HCT116 (cell line): ENCODE measurements around the gene ZNF236. TPM values are rescaled to one million over a fixed set of nuclear protein-coding genes. Genes with fewer than 3 reads are reported as not detected.

ENCODE experiments used
- ATAC-seq: fragments of 200-7000 bp; cut with Tn5 transposase; 2 replicates; pipeline ENCODE4 v1.9.1; 2020; ENCODE audit warnings: mild to moderate bottlenecking, moderate library complexity
- BruUV-seq: library from RNA; stranded (reverse); fragments of 400-500 nt; replicated peaks from 2 replicates; lab custom pipeline; 2021; lab: Mats Ljungman, UMichigan
- CTCF ChIA-PET: fragments of 300-600 bp; sonication (Branson Sonifier 250); formaldehyde crosslinking; loops from one replicate; lab custom pipeline; 2021; ENCODE audit warnings: antibody characterized with exemption; lab: Charles Lee
- POLR2A ChIA-PET: fragments of 300-600, 350-600 bp; sonication (Branson Sonifier 250); formaldehyde crosslinking; loops from one replicate; lab custom pipeline; 2021; ENCODE audit warnings: antibody characterized with exemption; lab: Charles Lee
- RAD21 ChIA-PET, 2 experiments: fragments of 300-600 bp; sonication (Branson Sonifier 250); formaldehyde crosslinking; loops; one replicate each; lab custom pipeline; 2023; ENCODE audit warnings: low total read pairs in 2 of 2; ENCODE audit not compliant: uncharacterized antibody in 2 of 2, unreplicated experiment in 2 of 2, low non-redundant PET in 1 of 2; lab: Charles Lee
- DNase-seq: peaks from one replicate; pipeline ENCODE4 v3.0.0-alpha.2; 2010; ENCODE audit warnings: low read depth, low spot score
- H2AFZ ChIP-seq: fragments of 200-600 bp; shearing (Covaris generic), sonication (generic); 2 replicates; pipeline ENCODE4 v1.6.1; 2017; ENCODE audit warnings: low read depth, mixed run types, mixed read lengths, antibody characterized with exemption, low read length; ENCODE audit not compliant: poor library complexity, severe bottlenecking
- H3K27ac ChIP-seq: 2 replicates; pipeline ENCODE4 v1.5.1; 2012; ENCODE audit warnings: low read depth, low read length
- H3K27me3 ChIP-seq: fragments of 200-600 bp; sonication (generic); 2 replicates; pipeline ENCODE4 v1.6.1; 2016; ENCODE audit warnings: mixed run types, low read length, mixed read lengths; ENCODE audit not compliant: insufficient read depth
- H3K36me3 ChIP-seq, 2 experiments: fragments of 200-500 bp in 1 of 2; fragments of 200-600 bp in 1 of 2; sonication (Bioruptor generic) in 1 of 2; sonication (generic) in 1 of 2; 2 replicates each; pipeline versions ENCODE4 v1.5.1 to v1.6.1; 2014 to 2016; ENCODE audit warnings: low read length in 2 of 2, inconsistent platforms in 1 of 2, mixed read lengths in 1 of 2, mixed run types in 1 of 2; ENCODE audit not compliant: insufficient read depth in 2 of 2, control insufficient read depth in 1 of 2
- H3K4me1 ChIP-seq, 2 experiments: fragments of 200-600 bp in 1 of 2; sonication (generic) in 1 of 2; 2 replicates each; pipeline versions ENCODE4 v1.5.1 to v1.6.1; 2012 to 2017; ENCODE audit warnings: low read length in 2 of 2, inconsistent platforms in 1 of 2, mild to moderate bottlenecking in 1 of 2, mixed read lengths in 1 of 2, mixed run types in 1 of 2, moderate library complexity in 1 of 2; ENCODE audit not compliant: insufficient read depth in 2 of 2, control insufficient read depth in 1 of 2
- H3K4me2 ChIP-seq: fragments of 200-600 bp; sonication (generic); 2 replicates; pipeline ENCODE4 v1.6.1; 2017; ENCODE audit warnings: mixed run types, low read length, mixed read lengths
- H3K4me3 ChIP-seq, 2 experiments: fragments of 200-600 bp in 1 of 2; sonication (generic) in 1 of 2; replicated peaks in 1 of 2; 2 replicates each; pipeline ENCODE4 v1.5.1; 2011 to 2016; ENCODE audit warnings: low read length in 2 of 2, control low read depth in 1 of 2, low read depth in 1 of 2, mild to moderate bottlenecking in 1 of 2, mixed read lengths in 1 of 2, mixed run types in 1 of 2
- H3K79me2 ChIP-seq: fragments of 200-600 bp; sonication (generic); 2 replicates; pipeline ENCODE4 v1.6.1; 2017; ENCODE audit warnings: mild to moderate bottlenecking, mixed run types, low read length, moderate library complexity, mixed read lengths; ENCODE audit not compliant: insufficient read depth
- H3K9ac ChIP-seq: fragments of 200-600 bp; sonication (generic); 2 replicates; pipeline ENCODE4 v1.6.1; 2016; ENCODE audit warnings: low read length, mixed read lengths
- H3K9me2 ChIP-seq: fragments of 200-600 bp; sonication (generic), shearing (Covaris generic); 2 replicates; pipeline ENCODE4 v1.6.1; 2017; ENCODE audit warnings: mixed run types, mild to moderate bottlenecking, moderate library complexity; ENCODE audit not compliant: insufficient read depth
- H3K9me3 ChIP-seq, 2 experiments: fragments of 200-500 bp in 1 of 2; fragments of 200-600 bp in 1 of 2; sonication (Bioruptor generic) in 1 of 2; sonication (generic) in 1 of 2; 2 replicates each; pipeline ENCODE4 v1.6.1; 2014 to 2017; ENCODE audit warnings: low read length in 2 of 2, mixed read lengths in 2 of 2, inconsistent platforms in 1 of 2, low read depth in 1 of 2, mild to moderate bottlenecking in 1 of 2, mixed run types in 1 of 2, moderate library complexity in 1 of 2; ENCODE audit not compliant: control insufficient read depth in 1 of 2, insufficient read depth in 1 of 2
- H4K20me1 ChIP-seq: fragments of 200-600 bp; sonication (generic), shearing (Covaris generic); 2 replicates; pipeline ENCODE4 v1.6.1; 2017; ENCODE audit warnings: mixed run types, mild to moderate bottlenecking, moderate library complexity; ENCODE audit not compliant: insufficient read depth
- ATF3 ChIP-seq: IDR thresholded peaks from 2 replicates; pipeline ENCODE4 v1.6.1; 2012
- CBX3 ChIP-seq: IDR thresholded peaks from 2 replicates; pipeline ENCODE4 v1.6.1; 2012; ENCODE audit warnings: low read depth
- CEBPB ChIP-seq: IDR thresholded peaks from 2 replicates; pipeline ENCODE4 v1.6.1; 2012; ENCODE audit warnings: low read depth
- CTCF ChIP-seq, 3 experiments: fragments of 200-600 bp in 1 of 3; sonication (generic) in 1 of 3; IDR thresholded peaks in 2 of 3; conservative IDR thresholded peaks in 1 of 3; 2 replicates each; pipeline ENCODE4 v1.5.1; 2012 to 2017; ENCODE audit warnings: low read depth in 2 of 3, low read length in 2 of 3, antibody characterized with exemption in 1 of 3, borderline replicate concordance in 1 of 3, control low read depth in 1 of 3, mild to moderate bottlenecking in 1 of 3, mixed read lengths in 1 of 3, mixed run types in 1 of 3, moderate library complexity in 1 of 3; ENCODE audit not compliant: insufficient read depth in 1 of 3
- ELF1 ChIP-seq: IDR thresholded peaks from 2 replicates; pipeline ENCODE4 v1.6.1; 2012; ENCODE audit warnings: low read depth, borderline replicate concordance
- EZH2 ChIP-seq: fragments of 200-600 bp; sonication (generic); IDR thresholded peaks from 2 replicates; pipeline ENCODE4 v1.6.1; 2017; ENCODE audit warnings: antibody characterized with exemption, mixed run types
- EZH2phosphoT487 ChIP-seq: fragments of 200-600 bp; IDR thresholded peaks from 2 replicates; pipeline ENCODE4 v1.6.1; 2018; ENCODE audit warnings: antibody characterized with exemption, borderline replicate concordance
- JUND ChIP-seq: IDR thresholded peaks from 2 replicates; pipeline ENCODE4 v1.6.1; 2012
- MAX ChIP-seq: IDR thresholded peaks from 2 replicates; pipeline ENCODE4 v1.6.1; 2012
- POLR2AphosphoS5 ChIP-seq: IDR thresholded peaks from 2 replicates; pipeline ENCODE4 v1.6.1; 2011; ENCODE audit warnings: mild to moderate bottlenecking, low read depth, low read length, moderate library complexity
- SP1 ChIP-seq: IDR thresholded peaks from 2 replicates; pipeline ENCODE4 v1.6.1; 2012; ENCODE audit warnings: low read depth
- SRF ChIP-seq: IDR thresholded peaks from 2 replicates; pipeline ENCODE4 v1.6.1; 2012; ENCODE audit warnings: low read depth
- TCF7L2 ChIP-seq: IDR thresholded peaks from 2 replicates; pipeline ENCODE4 v1.7.0; 2011; ENCODE audit warnings: borderline replicate concordance, inconsistent platforms; ENCODE audit not compliant: insufficient read depth, insufficient read length; ENCODE audit errors: extremely low read depth
- YY1 ChIP-seq: IDR thresholded peaks from 2 replicates; pipeline ENCODE4 v1.6.1; 2011; ENCODE audit warnings: low read length, low read depth, moderate library complexity, mild to moderate bottlenecking; ENCODE audit not compliant: insufficient replicate concordance; ENCODE audit errors: extremely low read depth
- ZBTB33 ChIP-seq: IDR thresholded peaks from 2 replicates; pipeline ENCODE4 v1.6.1; 2011; ENCODE audit warnings: mild to moderate bottlenecking, low read length, moderate library complexity; ENCODE audit not compliant: insufficient replicate concordance; ENCODE audit errors: extremely low read depth
- ZFX ChIP-seq: fragments of 450-650 bp; IDR thresholded peaks from 2 replicates; pipeline ENCODE4 v1.6.1; 2017
- ZNF274 ChIP-seq: fragments of 200-500 bp; sonication (Bioruptor generic); IDR thresholded peaks from 2 replicates; pipeline ENCODE4 v1.6.1; 2014; ENCODE audit warnings: mild to moderate bottlenecking, low read depth, low read length, inconsistent platforms
- intact Hi-C: fragments of 100-400 bp; cut with micrococcal nuclease; formaldehyde crosslinking; loops from 2 replicates; pipeline ENCODE4 v1.10.0; 2022
- total RNA-seq: library from RNA; stranded (reverse); gene quantifications from one replicate; pipeline ENCODE4 v1.2.1, GENCODE V29; 2021; ENCODE audit not compliant: unreplicated experiment

Gene ZNF236
- total RNA-seq, 1 experiment from 2014 or later = 15.0 TPM

GRCh38 chr18:76986406-76986805 lies 164.0 kb downstream of the ZNF236 start:
- Histone ChIP-seq H4K20me1 (no peaks in the 10 kb centered on the region), H3K9me2 (no peaks in the 10 kb centered on the region), H3K27me3 (no peaks in the 10 kb centered on the region), H2AFZ (no peak overlapping the region), H3K27ac (no peak overlapping the region), H3K4me2 (no peak overlapping the region), H3K9me3 (no peaks in the 10 kb centered on the region), H3K36me3 (no peaks in the 10 kb centered on the region), H3K4me1 (peaks cover 2 to 5% of the 10 kb centered on the region in 2 experiments; a peak in 3 of 4 replicates), H3K9ac (no peak overlapping the region), H3K4me3 (no peak overlapping the region), H3K79me2 (no peaks in the 10 kb centered on the region)
- no TSS peak for BruUV-seq
- intact Hi-C loops = no loop called here
- no peak for ATAC-seq
- no peak for TF ChIP-seq CTCF (IDR thresholded peaks at IDR 0.05 in 2 of 3, conservative IDR thresholded peaks at IDR 0.05 in 1 of 3; ENCODE audit: borderline replicate concordance in 1 of 3, insufficient read depth in 1 of 3, low read depth in 2 of 3, low read length in 2 of 3)
- no peak for TF ChIP-seq ATF3
- TF ChIP-seq CEBPB = no peak
- no peak for TF ChIP-seq POLR2AphosphoS5
- TF ChIP-seq TCF7L2 = no peak
- no peak for TF ChIP-seq ZFX
- no peak for TF ChIP-seq JUND
- no peak for TF ChIP-seq CBX3
- TF ChIP-seq ELF1 = no peak
- no peak for TF ChIP-seq MAX
- TF ChIP-seq SRF = no peak
- no peak for TF ChIP-seq SP1
- TF ChIP-seq EZH2 = no peak
- no peak for TF ChIP-seq YY1
- TF ChIP-seq EZH2phosphoT487 = no peak
- TF ChIP-seq ZNF274 = no peak
- no peak for TF ChIP-seq ZBTB33
- ChIA-PET CTCF (no interaction called here), POLR2A (no interaction called here), RAD21 (no interaction called here)
- DNase-seq = no peak
